ENCODE measurements around the gene PRG3.
"Not testable (repeated sequence)": the region's sequence is repeated elsewhere in the genome, so short reads cannot be mapped to it uniquely, and the experiment has no call there.

The PRG3 gene

GRCh38 chr11:57363131-57364080 is 17.5 kb downstream of the PRG3 start:
- no peak overlapping the region for H3K4me3 ChIP-seq (ENCODE audit: low read length)
- TF ChIP-seq ZNF274 (IDR thresholded peaks at IDR 0.05; ENCODE audit: low read depth, low read length), result no peak

- TF ChIP-seq ZNF274 (IDR thresholded peaks at IDR 0.05; ENCODE audit: low read depth, low read length), result no peak
- no peak overlapping the region for H3K4me3 ChIP-seq (ENCODE audit: low read length)
Measured at GRCh38 chr11:57361926-57362325, 19.0 kb downstream of the PRG3 start.

DNA sequence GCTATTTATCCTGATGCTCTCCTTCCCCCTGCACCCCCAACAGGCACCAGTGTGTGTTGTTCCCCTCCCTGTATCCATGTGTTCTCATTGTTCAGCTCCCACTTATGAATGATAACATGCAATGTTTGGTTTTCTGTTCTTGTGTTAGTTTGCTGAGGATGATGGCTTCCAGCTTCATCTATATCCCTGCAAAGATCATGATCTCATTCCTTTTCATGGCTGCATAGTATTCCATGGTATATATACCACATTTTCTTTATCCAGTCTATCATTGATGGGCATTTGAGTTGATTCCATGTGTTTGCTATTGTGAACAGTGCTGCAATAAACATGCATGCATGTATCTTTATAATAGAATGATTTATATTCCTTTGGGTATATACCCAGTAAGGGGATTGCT is 19.5 kb downstream of the PRG3 start:
- not testable (repeated sequence) for H3K4me3 ChIP-seq (ENCODE audit: low read length)

GRCh38 chr11:57360991-57361390 is 20.0 kb downstream of the PRG3 start:
- TF ChIP-seq ZNF274 (IDR thresholded peaks at IDR 0.05; ENCODE audit: low read depth, low read length), result no peak
- no peak overlapping the region for H3K4me3 ChIP-seq (ENCODE audit: low read length)

DNA sequence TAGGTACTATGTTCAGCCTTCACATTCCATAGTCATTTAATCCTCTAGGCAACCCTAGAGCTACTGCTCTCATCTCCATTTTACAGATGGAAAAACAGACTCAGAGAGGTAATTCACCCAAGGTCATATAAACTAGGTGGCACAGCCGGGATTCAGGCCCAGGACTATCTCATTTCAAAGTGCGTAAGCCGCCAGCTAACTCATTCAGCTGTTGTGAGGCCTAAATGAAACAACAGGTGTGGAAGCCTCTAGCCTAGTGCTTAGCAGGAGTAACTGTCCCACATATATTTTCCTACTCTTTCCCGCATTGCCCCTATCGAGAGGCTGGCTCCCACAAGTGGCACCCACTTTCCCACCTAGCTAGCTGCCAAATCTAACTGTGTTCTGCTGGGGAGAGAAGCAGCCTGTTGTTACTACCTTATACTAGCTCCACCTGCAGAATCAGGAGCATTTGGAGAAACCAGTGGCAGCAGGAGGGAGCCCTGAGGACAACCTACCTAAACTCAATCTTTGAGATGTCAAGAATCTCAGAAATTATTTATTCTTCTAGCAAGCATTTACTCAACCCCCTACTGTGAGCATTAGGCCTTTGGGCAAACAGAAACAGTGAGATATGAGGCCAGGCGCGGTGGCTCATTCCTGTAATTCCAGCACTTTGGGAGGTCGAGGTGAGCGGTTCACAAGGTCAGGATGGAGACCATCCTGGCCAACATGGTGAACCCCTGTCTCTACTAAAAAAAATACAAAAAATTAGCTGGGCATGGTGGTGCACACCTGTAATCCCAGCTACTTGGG is 20.9 kb downstream of the PRG3 start:
- no peak for TF ChIP-seq ZNF274 (IDR thresholded peaks at IDR 0.05; ENCODE audit: low read depth, low read length)
- H3K4me3 ChIP-seq (ENCODE audit: low read length), result no peak overlapping the region

DNA sequence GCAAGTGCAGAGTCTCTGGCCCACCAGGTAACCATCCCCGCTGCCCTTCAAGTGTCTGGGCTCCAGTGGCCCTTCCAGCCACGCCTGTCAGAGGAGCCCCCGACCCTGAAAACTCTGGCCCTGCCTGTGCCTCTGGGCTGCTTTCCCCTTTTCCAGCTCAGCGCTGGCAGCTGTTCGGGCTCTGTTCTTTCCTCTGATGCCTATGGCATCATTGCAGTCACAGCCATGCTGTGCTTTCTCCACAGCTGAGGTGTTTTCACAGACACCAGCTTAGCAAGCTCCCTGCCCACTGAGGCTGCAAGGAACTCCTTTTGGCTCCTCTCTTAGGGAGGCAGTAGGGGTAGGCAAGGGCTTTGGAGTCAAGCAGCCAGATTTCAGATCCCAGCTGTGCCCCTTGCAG is 21.6 kb downstream of the PRG3 start:
- no peak overlapping the region for H3K4me3 ChIP-seq (ENCODE audit: low read length)
- TF ChIP-seq ZNF274 (IDR thresholded peaks at IDR 0.05; ENCODE audit: low read depth, low read length), result no peak

GRCh38 chr11:57358991-57359390 is 22.0 kb downstream of the PRG3 start:
- H3K4me3 ChIP-seq (ENCODE audit: low read length), result no peak overlapping the region
- no peak for TF ChIP-seq ZNF274 (IDR thresholded peaks at IDR 0.05; ENCODE audit: low read depth, low read length)

DNA sequence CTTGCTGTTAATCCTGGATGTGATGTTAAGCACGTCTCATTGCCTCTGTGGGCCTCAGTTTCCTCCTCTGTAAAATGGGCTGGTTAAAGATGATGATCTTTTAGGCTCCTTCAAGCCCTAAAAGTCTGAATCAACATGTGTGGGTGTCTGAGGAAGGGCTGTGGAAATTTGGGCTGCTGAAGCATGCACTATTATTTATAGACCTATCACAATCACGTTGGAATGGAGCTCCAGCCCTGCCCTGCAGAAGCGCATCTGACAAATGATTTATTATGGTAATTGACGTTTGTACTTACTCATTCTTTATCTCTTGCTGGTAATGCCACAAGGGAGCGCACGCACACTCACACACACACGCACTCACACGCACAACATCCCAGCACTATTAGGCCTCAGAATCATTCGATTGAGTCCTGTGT is 22.4 kb downstream of the PRG3 start:
- no peak for TF ChIP-seq ZNF274 (IDR thresholded peaks at IDR 0.05; ENCODE audit: low read depth, low read length)
- no peak overlapping the region for H3K4me3 ChIP-seq (ENCODE audit: low read length)

DNA sequence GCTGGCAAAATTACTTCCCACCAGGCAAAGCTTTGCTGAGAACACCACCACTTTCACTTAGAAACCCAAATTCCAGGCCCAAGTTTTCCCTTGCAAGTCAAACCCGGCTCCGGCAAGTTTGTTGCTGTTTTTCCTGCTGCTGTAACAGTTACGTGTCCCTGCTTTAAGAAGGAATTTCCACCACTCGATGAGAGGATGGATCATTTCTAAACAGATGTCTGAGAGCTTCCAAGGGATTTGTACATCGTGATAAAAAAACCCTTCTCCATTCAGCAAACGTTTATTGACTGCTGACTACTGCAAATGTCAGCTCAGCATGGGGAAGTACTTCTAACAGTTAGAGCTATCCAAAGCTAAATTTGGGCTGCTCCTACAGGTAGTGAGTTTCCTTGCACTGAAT is 23.1 kb downstream of the PRG3 start:
- no peak for TF ChIP-seq ZNF274 (IDR thresholded peaks at IDR 0.05; ENCODE audit: low read depth, low read length)
- H3K4me3 ChIP-seq (ENCODE audit: low read length), result no peak overlapping the region

GRCh38 chr11:57357310-57357709 is 23.6 kb downstream of the PRG3 start:
- no peak overlapping the region for H3K4me3 ChIP-seq (ENCODE audit: low read length)
- TF ChIP-seq ZNF274 (IDR thresholded peaks at IDR 0.05; ENCODE audit: low read depth, low read length), result no peak

DNA sequence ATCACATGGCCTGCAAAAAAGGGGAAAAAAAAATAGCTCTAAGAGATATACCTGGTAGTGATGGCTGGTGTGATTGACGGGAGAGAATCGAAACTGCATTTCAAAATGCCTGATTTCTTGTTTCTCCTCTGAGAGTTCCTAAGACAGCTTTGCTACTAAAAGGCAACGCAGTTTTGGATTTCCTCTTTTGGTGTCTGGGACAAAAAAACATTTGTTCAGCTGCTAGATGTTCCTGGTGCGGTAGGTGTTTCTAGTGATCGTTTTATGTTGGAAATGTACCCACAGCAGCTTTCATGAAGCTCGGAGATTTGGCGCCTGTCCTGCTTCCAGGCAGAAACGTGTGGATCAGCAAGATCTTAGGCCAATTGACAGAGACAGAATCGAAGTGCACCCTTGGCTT is 24.7 kb downstream of the PRG3 start:
- no peak for TF ChIP-seq ZNF274 (IDR thresholded peaks at IDR 0.05; ENCODE audit: low read depth, low read length)

DNA sequence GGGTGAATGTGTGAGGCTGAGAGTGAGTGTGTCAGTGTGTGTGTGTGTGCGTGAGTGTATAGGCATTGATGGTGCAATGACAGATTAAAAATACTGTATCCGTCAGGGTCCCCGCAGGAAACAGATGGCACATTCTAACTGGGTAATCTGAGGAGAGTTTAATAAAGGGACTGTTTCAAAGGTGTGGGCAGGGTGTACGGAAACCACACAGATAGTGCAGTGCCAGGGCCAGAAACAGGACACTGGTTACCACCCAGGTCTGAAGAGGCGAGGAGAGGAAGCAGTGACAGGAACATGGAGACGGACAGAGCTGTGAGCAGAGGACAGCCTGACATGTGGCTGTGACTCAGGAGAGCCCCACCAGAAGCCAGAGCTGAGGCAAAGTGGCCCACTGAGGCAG is 26.3 kb downstream of the PRG3 start:
- no peak for TF ChIP-seq ZNF274 (IDR thresholded peaks at IDR 0.05; ENCODE audit: low read depth, low read length)
- no peak overlapping the region for H3K4me3 ChIP-seq (ENCODE audit: low read length)

More for the DNA sequence above, 24.7 kb downstream of the PRG3 start:
- H3K4me3 ChIP-seq (ENCODE audit: low read length), result no peak overlapping the region

GRCh38 chr11:57353852-57354251 is 27.1 kb downstream of the PRG3 start:
- H3K4me3 ChIP-seq (ENCODE audit: low read length), result no peak overlapping the region

GRCh38 chr11:57353446-57353845 is 27.5 kb downstream of the PRG3 start:
- TF ChIP-seq ZNF274 (IDR thresholded peaks at IDR 0.05; ENCODE audit: low read depth, low read length), result no peak
- H3K4me3 ChIP-seq (ENCODE audit: low read length), result no peak overlapping the region

More at GRCh38 chr11:57353852-57354251, 27.1 kb downstream of the PRG3 start:
- no peak for TF ChIP-seq ZNF274 (IDR thresholded peaks at IDR 0.05; ENCODE audit: low read depth, low read length)

DNA sequence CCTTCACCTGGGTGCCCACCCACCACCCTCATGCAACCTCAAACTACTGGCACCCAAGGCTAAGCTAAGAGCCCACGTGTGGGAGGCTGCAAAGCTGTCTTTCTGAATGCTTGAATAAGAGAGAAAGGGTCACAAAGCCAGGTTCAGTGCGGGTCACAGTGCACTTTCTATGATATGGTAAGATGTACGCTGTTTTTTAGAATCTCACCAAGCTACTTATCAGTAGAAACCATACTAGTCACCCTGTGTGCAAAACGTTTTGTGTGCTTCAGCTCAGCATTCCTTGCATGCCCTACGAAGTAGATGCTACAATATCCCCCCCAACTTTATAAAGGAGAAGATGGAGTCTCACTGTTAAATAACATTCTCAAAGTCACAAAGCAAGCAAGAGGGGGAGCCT is 27.9 kb downstream of the PRG3 start:
- H3K4me3 ChIP-seq (ENCODE audit: low read length), result no peak overlapping the region
- no peak for TF ChIP-seq ZNF274 (IDR thresholded peaks at IDR 0.05; ENCODE audit: low read depth, low read length)
